Activated T-cell treated with anti-CD3 and anti-CD28 coated beads for 1 hour (primary cell): Measurements from ENCODE around the gene MAP3K10.

Experiments used
- DNase-seq: peaks from one replicate; pipeline ENCODE4 v3.0.0-alpha.2; 2020; ENCODE audit warnings: low read depth

Gene MAP3K10

GRCh38 chr19:40249781-40250180 lies 58.6 kb downstream of the MAP3K10 start:
- no peak for DNase-seq

GRCh38 chr19:40251244-40251643 lies 60.0 kb downstream of the MAP3K10 start:
- DNase-seq: no peak

- DNase-seq: no peak
Observed at GRCh38 chr19:40251991-40252390, 60.8 kb downstream of the MAP3K10 start.

- no peak for DNase-seq
Observed at GRCh38 chr19:40252395-40252794, 61.2 kb downstream of the MAP3K10 start.

GRCh38 chr19:40253611-40254092 lies 62.4 kb downstream of the MAP3K10 start:
- DNase-seq: no peak

- no peak for DNase-seq
Observed at GRCh38 chr19:40254714-40255418, 63.6 kb downstream of the MAP3K10 start.

GRCh38 chr19:40255619-40256166 lies 64.5 kb downstream of the MAP3K10 start:
- DNase-seq: no peak

GRCh38 chr19:40256512-40256911 lies 65.3 kb downstream of the MAP3K10 start:
- no peak for DNase-seq

GRCh38 chr19:40257096-40257517 lies 65.9 kb downstream of the MAP3K10 start:
- no peak for DNase-seq

- no peak for DNase-seq
Observed at GRCh38 chr19:40261631-40262030, 70.4 kb downstream of the MAP3K10 start.

GRCh38 chr19:40262422-40262821 lies 71.2 kb downstream of the MAP3K10 start:
- DNase-seq: no peak

GRCh38 chr19:40263440-40264313 lies 72.5 kb downstream of the MAP3K10 start:
- DNase-seq: no peak

GRCh38 chr19:40264314-40265054 lies 73.3 kb downstream of the MAP3K10 start:
- DNase-seq: no peak
